Activated T-cell treated with anti-CD3 and anti-CD28 coated beads, Interleukin-2, amount 50 U/mL, for 4 hours (primary cell): Measurements from ENCODE around the gene NR1I3. TPM values are rescaled to one million over a fixed set of nuclear protein-coding genes. Genes with fewer than 3 reads are reported as not detected.
"Not testable (repeated sequence)": the region's sequence is repeated elsewhere in the genome, so short reads cannot be mapped to it uniquely, and the experiment has no call there.

Experiments
- ATAC-seq, 2 donors: fragments of 200-7000 bp; cut with Tn5 transposase; one replicate each; pipeline ENCODE4 v1.10.0; 2021
- DNase-seq: peaks from one replicate; pipeline ENCODE4 v3.0.0-alpha.2; 2020
- H3K27me3 Mint-ChIP-seq: one replicate; pipeline ENCODE4 v1.8.0; 2021; ENCODE audit warnings: low read depth, mixed read lengths
- H3K36me3 Mint-ChIP-seq: one replicate; pipeline ENCODE4 v1.8.0; 2022; ENCODE audit warnings: mixed read lengths; ENCODE audit not compliant: insufficient read depth
- H3K4me1 Mint-ChIP-seq: one replicate; pipeline ENCODE4 v1.8.0; 2021; ENCODE audit warnings: low read depth, mixed read lengths
- H3K4me3 Mint-ChIP-seq: one replicate; pipeline ENCODE4 v1.8.0; 2021; ENCODE audit warnings: mild to moderate bottlenecking, moderate library complexity, mixed read lengths
- H3K9me3 Mint-ChIP-seq: one replicate; pipeline ENCODE4 v1.8.0; 2021; ENCODE audit warnings: mixed read lengths
- total RNA-seq, 3 donors: library from RNA; stranded (reverse); gene quantifications; one replicate each; pipeline ENCODE4 v1.2.1, GENCODE V29; 2021

Gene NR1I3
- total RNA-seq, 3 donors from 2014 or later, result 0.46 TPM; not detected in 2

DNA sequence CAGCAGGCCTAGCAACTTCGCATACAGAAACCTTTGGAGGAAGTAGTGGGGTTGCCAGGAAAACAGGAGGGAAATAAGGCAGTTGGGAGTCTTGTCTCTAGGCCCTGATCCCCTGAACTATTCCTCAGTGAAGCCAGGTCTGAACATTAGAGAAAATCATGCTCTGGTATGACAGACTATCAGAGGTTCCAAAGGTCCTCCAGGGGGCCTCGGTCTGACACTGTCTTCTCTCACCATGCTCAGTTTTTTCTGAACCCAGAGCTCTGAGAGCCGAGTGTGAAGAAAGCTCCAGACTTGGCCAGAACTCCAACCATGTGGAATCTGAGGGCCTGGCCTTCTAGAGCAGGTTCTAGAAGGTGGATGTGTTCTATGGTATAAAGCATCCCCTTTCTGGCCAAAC lies 8.1 kb downstream of the NR1I3 start:
- H3K4me1 Mint-ChIP-seq, result peaks cover 30% of the 10 kb centered on the region
- ATAC-seq (no peak), DNase-seq (no peak)
- no peak overlapping the region for H3K4me3 Mint-ChIP-seq
- no peaks in the 10 kb centered on the region for H3K9me3 Mint-ChIP-seq
- peaks cover 7% of the 10 kb centered on the region for H3K36me3 Mint-ChIP-seq
- no peaks in the 10 kb centered on the region for H3K27me3 Mint-ChIP-seq

GRCh38 chr1:161228032-161228431 lies 10.0 kb downstream of the NR1I3 start:
- Mint-ChIP-seq H3K4me3 (peak overlapping the region; percentile 1), H3K9me3 (no peaks in the 10 kb centered on the region), H3K4me1 (peaks cover 31% of the 10 kb centered on the region), H3K36me3 (peaks cover 7% of the 10 kb centered on the region), H3K27me3 (peaks cover 1% of the 10 kb centered on the region)
- no peak for ATAC-seq
- DNase-seq, result no peak

GRCh38 chr1:161227196-161227871 lies 10.7 kb downstream of the NR1I3 start:
- Mint-ChIP-seq H3K4me3 (peak overlapping the region; percentile 100), H3K4me1 (peaks cover 31% of the 10 kb centered on the region), H3K27me3 (peaks cover 1% of the 10 kb centered on the region), H3K36me3 (peaks cover 7% of the 10 kb centered on the region), H3K9me3 (no peaks in the 10 kb centered on the region)
- DNase-seq (peak; percentile 91), ATAC-seq (peak; percentile 46)

DNA sequence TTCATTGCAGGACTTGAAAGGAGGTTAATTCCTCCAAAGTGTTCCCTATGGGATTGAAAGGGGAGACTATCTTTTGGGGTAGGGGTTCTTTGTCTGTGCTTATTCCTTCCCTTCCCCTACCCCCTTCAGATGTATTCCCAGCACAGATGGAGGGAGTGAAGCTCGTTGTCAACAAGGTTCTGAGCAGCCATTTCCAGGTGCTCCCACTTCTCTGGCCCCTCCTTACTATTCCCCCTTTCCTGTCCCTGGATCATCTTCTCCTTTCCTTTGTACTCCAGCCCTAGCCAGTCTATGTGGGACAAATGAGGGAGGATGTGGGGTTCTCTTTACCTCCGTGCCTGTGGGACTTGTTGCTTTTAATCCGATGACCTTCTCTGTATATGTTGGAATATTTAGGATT lies 11.2 kb downstream of the NR1I3 start:
- DNase-seq (no peak), ATAC-seq (no peak)
- Mint-ChIP-seq H3K9me3 (no peaks in the 10 kb centered on the region), H3K36me3 (peaks cover 7% of the 10 kb centered on the region), H3K4me1 (peaks cover 33% of the 10 kb centered on the region), H3K27me3 (peaks cover 1% of the 10 kb centered on the region), H3K4me3 (peak overlapping the region; percentile 100)

- Mint-ChIP-seq H3K4me1 (peaks cover 33% of the 10 kb centered on the region), H3K27me3 (peaks cover 1% of the 10 kb centered on the region), H3K4me3 (peak overlapping the region; percentile 100), H3K36me3 (peaks cover 7% of the 10 kb centered on the region), H3K9me3 (no peaks in the 10 kb centered on the region)
- DNase-seq, result no peak
- no peak for ATAC-seq
Observed at GRCh38 chr1:161226320-161226711, 11.7 kb downstream of the NR1I3 start.

DNA sequence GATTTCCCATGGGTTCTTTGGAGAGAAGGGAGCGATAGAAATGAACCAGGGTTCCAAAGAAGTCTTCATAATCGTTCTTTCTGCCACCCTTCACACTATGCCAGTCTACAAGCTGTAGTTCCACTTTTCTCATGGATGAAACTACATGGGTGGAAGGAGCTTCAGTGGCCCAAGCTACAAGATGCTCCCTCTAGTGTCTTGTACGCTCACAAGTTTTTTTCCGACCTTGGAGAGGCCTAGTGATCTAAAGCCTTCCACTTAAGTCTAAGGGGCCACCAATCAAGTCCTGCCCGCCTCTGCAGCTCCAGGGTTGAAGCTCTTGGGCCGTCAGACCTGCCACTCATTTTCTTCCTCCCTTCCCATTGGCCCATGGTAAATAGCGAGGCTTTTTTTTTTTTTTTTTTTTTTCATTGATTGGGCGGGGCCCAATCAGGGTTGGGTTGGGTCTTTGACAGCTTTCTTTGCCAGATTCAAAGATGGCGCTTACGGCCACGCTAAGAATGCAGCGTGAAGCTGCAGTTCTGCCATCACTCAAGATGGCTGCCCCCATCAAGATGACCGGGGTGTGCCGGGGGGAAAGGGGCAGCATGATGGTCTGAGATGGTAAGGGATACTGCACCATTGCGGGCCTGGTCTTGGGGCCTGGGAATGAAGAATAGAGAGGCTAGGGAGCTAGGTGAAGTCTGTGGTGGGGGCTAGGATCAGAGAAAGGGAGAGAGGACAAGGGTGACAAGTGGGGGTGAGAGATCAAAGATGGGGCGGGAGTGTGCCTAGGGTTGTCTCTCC lies 12.3 kb downstream of the NR1I3 start, which contains the start of gene TOMM40L:
Gene TOMM40L (plus strand): TSS at position 527 of the 786 bp plus-strand sequence. CDS start 430 bp downstream, outside the sequence.
- Mint-ChIP-seq H3K27me3 (peaks cover 1% of the 10 kb centered on the region), H3K4me3 (peak within 1 kb of the TSS; percentile 100), H3K36me3 (peaks cover 7% of the 10 kb centered on the region), H3K4me1 (peaks cover 33% of the 10 kb centered on the region), H3K9me3 (no peaks in the 10 kb centered on the region)
- peak; percentile 95 to 97 for ATAC-seq
- DNase-seq, result peak; percentile 83

- Mint-ChIP-seq H3K27me3 (peaks cover 1% of the 10 kb centered on the region), H3K4me3 (no peak overlapping the region), H3K36me3 (peaks cover 6% of the 10 kb centered on the region), H3K4me1 (peaks cover 33% of the 10 kb centered on the region), H3K9me3 (no peaks in the 10 kb centered on the region)
- DNase-seq, result no peak
- ATAC-seq, result peak in 1 of 2 donors; percentile 2
Observed at GRCh38 chr1:161225178-161225533, 12.8 kb downstream of the NR1I3 start.

DNA sequence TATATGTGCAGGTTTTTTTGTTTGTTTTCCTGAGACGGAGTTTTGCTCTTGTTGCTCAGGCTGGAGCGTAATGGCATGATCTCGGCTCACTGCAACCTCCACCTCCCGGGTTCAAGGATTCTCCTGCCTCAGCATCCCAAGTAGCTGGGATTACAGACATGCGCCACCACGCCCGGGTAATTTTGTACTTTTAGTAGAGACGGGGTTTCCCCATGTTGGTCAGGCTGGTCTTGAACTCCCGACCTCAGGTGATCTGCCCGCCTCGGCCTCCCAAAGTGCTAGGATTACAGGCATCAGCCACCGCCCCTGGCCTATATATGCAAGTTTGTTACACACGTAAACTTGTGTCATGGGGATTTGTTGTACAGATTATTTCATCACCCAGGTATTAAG lies 13.3 kb downstream of the NR1I3 start:
- DNase-seq, H3K4me3 Mint-ChIP-seq, H3K9me3 Mint-ChIP-seq, H3K36me3 Mint-ChIP-seq, H3K27me3 Mint-ChIP-seq, ATAC-seq: not testable (repeated sequence)
- peaks cover 35% of the 10 kb centered on the region for H3K4me1 Mint-ChIP-seq

GRCh38 chr1:161223805-161224694 lies 14.0 kb downstream of the NR1I3 start:
- Mint-ChIP-seq H3K4me1 (peaks cover 40% of the 10 kb centered on the region), H3K9me3 (no peaks in the 10 kb centered on the region)

GRCh38 chr1:161222175-161223019 lies 15.6 kb downstream of the NR1I3 start:
- Mint-ChIP-seq H3K9me3 (no peaks in the 10 kb centered on the region), H3K36me3 (no peaks in the 10 kb centered on the region), H3K27me3 (peaks cover 1% of the 10 kb centered on the region), H3K4me3 (no peak overlapping the region), H3K4me1 (peaks cover 49% of the 10 kb centered on the region)
- no peak for DNase-seq
- no peak for ATAC-seq

More at GRCh38 chr1:161223805-161224694, 14.0 kb downstream of the NR1I3 start:
- peaks cover 1% of the 10 kb centered on the region for H3K27me3 Mint-ChIP-seq
- H3K36me3 Mint-ChIP-seq, result peaks cover 1% of the 10 kb centered on the region
- ATAC-seq, result no peak
- no peak for DNase-seq
- no peak overlapping the region for H3K4me3 Mint-ChIP-seq

DNA sequence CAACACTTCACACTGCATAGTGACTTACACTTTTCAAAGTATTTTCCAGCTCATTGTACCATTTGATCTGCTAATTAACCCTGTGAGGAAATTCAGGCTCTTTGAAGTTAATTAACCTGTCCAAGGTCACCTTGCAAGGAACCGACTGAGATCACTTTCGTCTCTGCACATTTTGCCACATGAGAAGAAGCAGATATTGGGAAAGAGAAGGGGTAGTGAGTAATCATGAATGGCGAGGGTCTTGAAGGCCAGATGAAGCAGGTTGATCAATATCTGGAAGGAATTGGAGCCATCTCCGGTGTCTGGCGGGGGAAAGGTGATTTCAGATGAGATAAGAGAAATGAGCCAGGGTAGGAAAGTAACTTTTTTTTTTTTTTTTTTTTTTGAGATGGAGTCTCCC lies 18.0 kb downstream of the NR1I3 start:
- H3K4me1 Mint-ChIP-seq, result peaks cover 40% of the 10 kb centered on the region

GRCh38 chr1:161219078-161219892 lies 18.7 kb downstream of the NR1I3 start:
- no peak for ATAC-seq
- peaks cover 1% of the 10 kb centered on the region for H3K27me3 Mint-ChIP-seq
- no peaks in the 10 kb centered on the region for H3K9me3 Mint-ChIP-seq
- H3K4me3 Mint-ChIP-seq, result no peak overlapping the region
- H3K36me3 Mint-ChIP-seq, result peaks cover 8% of the 10 kb centered on the region
- peaks cover 44% of the 10 kb centered on the region for H3K4me1 Mint-ChIP-seq
- DNase-seq, result no peak

More for the DNA sequence above, 18.0 kb downstream of the NR1I3 start:
- ATAC-seq (no peak), DNase-seq (no peak)
- H3K36me3 Mint-ChIP-seq, result peaks cover 3% of the 10 kb centered on the region
- H3K4me3 Mint-ChIP-seq, result no peak overlapping the region
- peaks cover 1% of the 10 kb centered on the region for H3K27me3 Mint-ChIP-seq
- H3K9me3 Mint-ChIP-seq, result no peaks in the 10 kb centered on the region
